GM19324 (cell line): ENCODE results near the gene KAZALD1.

ENCODE experiments used
- ATAC-seq: cut with Tn5 transposase; IDR thresholded peaks from one replicate; pipeline ENCODE4 v1.9.1; 2021; ENCODE audit warnings: mild to moderate bottlenecking, moderate library complexity; ENCODE audit not compliant: unreplicated experiment, low FRiP score

KAZALD1 gene

DNA sequence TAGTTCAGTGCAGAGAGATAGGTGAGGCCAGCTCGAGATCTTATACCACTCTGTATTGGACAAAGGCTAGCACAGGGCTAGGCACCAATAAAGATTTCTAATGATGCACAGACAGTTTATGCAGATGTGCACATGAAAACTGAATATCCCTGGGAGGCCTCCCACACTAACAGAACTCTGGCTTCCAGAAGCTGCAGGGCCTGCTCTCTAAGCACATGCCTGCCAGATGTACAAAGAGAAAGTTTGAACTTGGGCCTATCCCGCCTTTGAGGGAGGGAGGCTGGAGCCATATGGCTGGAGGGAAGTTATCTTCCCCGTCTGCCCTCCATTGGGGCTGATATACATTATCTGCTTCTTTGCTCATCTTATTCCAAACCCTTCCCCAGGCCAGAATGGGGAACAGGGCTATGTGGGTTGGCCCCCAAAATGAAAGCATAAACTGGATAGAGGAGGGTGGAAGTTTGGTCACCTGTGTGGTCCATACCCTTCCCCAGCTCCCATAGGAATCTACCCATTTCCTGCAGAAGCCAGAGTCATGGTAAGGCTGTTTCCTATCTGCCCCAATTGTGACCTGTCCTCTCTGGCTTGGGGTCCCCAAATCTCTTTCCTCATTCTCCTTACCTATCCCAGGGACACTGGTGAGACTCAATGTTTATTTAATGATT lies 3.8 kb downstream of the KAZALD1 start:
- ATAC-seq, result no peak

- ATAC-seq, result no peak
These were observed 4.5 kb downstream of the KAZALD1 start for GRCh38 chr10:101066146-101066895.

DNA sequence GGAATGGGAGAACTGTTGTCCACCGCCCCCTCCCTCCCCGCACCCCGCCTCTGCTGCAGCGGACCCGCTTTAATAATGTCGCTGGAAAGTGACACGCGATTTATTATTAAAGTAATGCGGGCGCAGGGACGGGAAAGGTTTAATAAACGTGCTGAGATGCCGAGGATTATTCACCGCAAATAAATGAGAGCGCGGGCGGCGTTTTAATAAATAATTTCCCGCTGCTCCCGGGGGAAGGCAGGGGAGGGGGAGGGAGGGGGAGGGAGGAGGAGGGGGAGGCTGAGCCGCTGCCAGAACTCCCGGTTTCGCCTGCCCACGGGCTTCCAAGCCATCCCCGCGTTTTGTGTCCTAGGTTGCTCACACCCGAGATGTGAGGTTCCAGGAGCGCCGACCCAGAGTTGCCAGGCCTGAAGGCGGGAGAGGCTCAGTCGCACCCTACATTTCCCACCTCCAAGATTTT lies 5.1 kb downstream of the KAZALD1 start:
- no peak for ATAC-seq

DNA sequence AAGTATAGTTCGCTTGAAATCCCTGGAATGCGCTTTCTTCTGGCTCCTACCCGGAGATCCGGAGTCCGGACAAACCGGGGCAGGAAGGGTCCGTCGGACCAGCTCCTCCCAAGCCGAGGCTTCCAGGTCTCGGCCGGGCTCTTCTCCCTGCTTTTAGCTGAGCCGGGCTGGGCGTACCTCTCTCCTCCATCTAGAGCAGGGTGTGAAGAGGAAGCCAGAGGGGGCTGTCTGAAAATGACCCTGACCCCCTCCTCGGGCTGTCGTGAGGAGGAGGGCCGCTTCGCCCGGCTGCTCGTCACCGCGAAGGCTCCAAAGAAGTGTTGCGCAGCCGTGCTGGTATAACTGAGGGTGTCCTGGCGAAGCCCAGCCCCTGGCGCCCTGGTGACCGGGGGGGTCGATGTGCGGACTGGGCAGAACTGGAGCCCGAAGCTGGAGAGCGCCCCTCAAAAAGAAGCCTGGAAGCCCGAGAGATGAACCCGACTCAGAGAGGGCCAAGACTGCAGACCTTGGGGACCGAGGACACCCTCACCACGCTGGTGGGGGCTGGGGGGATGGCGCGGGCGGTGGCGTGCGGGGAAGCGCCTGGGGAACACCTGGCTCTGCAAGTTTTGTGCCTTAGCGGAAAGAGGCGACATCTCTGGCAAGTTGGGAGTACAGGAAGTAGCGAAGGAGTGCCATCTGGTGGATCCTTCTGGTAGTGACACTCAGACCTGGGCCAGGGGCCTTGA lies 5.7 kb downstream of the KAZALD1 start:
- no peak for ATAC-seq

DNA sequence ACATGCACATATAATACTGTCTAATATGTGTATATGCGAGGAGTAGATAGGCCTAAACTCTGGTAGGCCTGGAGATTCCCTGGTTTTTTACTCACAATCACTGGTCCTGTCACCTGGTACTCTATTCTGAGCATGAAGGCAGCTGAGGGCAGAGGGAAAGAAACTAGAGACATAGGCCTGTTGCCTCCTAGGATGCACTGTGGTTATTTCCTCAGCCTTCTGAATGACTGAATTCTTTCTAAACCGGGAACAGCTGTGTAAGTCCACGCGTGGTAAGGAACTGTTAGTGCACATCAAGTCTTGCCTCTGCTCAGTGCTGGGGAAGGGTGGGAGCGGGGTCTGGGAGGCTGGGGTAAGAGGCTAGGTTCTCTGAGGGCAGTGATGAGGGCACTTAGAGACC lies 7.7 kb downstream of the KAZALD1 start:
- ATAC-seq, result no peak

DNA sequence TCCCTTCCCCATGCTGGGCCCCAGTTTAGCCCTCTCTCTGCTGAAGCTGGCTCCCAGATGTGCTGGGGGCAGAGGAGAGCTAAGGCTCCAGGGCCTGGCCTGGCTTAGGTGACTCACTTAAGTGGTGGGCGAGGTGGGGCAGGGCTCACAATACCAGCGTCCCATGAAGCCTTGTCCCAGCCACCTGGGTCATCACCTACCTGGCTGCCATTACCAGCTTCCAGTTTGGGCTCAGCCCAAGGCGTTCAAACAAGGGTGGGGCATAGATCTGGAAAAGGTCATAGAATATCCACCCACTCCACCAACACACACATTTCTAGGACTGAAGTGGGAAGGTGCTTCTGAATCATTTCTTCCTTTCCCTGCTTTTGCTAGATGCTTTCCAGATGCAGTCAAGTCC lies 8.3 kb downstream of the KAZALD1 start:
- no peak for ATAC-seq

DNA sequence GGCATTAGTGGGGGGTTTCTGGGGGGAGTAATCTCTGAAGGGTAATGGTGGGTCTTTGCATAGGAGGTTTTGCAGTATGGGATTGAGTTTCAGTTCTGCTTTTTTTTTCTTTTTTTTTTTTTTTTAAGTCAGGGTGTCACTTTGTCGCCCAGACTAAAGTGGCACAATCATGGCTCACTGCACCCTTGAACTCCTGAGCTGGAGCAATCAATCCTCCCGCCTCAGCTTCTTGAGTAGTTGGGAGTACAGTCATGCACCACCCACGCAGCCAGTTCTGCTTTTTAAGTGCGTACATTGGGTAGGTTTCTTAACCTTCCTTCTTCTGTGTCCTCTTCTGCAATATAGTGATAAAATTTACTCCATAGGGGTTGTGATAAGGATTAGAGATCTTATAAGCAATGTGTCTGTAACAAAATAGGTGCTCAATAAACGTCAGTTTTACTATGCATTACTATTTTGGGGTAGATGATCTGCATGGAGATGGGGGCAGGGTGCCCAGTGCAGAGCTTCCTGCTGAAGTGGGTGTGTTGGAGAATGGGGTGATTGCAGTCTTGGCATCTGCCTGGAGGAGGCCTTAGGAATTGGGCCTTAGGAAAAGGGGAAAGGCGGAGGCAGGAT lies 9.6 kb downstream of the KAZALD1 start:
- ATAC-seq, result no peak

DNA sequence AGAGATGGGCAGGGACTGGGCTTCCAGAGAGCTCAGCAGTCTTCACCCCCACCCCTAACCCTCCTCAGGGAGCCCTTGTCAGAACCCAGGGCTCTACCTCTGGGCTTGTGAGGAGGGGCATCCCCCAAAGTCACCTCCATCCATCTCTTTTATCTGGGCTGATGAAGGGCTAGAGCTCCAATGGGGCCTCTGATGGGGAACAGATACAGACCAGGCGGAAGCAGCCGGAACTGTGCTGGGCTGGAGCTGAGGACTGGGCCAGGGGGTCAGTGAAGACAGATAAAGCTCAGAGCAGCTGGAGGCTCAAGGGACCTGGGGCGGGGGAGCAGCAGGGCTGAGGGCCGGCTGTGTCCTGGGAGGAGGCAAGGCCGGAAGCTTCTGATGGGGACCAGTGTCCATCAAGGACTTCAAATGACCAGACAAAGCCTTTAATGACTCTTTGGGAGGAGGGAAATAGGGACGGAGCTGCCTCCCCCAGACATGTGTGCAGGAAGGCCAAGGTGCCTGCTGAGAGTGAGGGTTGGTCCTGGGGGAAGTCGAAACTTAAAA lies 10.2 kb downstream of the KAZALD1 start:
- ATAC-seq, result no peak

DNA sequence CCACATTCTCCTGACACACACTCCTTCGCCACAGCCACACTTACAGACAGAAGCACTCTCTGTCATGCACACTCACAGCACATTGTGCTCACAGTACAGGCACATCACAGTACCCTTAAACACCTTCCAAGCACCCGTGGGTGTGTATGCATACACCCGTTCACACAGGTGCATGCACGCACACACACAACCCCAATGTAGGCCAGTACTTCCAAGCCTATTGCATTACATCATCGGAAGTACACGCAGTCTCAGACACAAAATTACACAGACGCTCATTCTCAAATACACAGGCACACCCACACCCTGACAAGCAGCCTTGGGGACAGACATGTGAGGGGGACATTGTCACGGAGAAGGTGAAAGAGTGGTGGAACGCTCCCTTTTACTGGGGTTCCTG lies 11.1 kb downstream of the KAZALD1 start:
- no peak for ATAC-seq

DNA sequence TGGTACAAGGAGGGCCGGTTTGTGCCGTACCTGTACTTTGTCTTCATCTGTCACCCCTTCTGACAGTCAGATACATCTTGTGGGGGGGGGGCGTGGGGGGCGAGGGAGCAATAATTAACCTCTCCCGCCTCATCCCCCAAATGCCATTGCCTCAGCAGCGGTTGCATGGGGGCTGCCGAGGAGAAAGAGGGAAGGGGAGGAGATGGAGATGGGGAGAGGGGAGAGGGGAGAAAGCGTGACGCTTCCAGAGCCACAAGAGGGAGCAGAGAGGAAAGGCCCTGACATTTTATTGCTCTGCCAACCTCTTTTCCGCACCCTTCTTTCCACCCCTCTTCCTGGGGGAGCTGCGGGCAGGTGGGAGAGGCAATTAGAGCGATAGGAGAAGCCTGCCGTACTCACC lies 11.8 kb downstream of the KAZALD1 start:
- ATAC-seq, result no peak

DNA sequence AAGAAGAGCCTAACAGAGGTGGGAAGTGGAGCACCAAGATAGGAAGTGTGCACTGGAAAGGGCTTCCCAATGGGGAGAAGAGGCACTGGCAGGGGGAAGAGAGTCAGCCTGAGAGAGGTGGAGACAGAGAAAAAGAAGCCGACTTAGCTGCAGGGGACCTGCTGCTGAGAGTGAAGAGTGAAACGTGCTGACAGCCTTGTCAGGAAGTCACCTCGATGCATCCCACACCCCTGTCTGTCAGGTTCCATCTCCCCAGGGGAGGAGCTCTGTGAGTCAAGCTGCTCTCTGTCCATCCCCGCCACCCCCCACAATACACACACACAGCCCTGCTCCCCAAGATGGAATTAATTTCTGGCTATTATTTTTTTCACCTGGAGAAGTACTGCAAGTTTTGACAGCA lies 14.0 kb downstream of the KAZALD1 start:
- ATAC-seq, result no peak

- ATAC-seq, result no peak
These were observed 14.8 kb downstream of the KAZALD1 start for GRCh38 chr10:101076630-101077029.

GRCh38 chr10:101079874-101080273 lies 18.1 kb downstream of the KAZALD1 start:
- ATAC-seq, result no peak

DNA sequence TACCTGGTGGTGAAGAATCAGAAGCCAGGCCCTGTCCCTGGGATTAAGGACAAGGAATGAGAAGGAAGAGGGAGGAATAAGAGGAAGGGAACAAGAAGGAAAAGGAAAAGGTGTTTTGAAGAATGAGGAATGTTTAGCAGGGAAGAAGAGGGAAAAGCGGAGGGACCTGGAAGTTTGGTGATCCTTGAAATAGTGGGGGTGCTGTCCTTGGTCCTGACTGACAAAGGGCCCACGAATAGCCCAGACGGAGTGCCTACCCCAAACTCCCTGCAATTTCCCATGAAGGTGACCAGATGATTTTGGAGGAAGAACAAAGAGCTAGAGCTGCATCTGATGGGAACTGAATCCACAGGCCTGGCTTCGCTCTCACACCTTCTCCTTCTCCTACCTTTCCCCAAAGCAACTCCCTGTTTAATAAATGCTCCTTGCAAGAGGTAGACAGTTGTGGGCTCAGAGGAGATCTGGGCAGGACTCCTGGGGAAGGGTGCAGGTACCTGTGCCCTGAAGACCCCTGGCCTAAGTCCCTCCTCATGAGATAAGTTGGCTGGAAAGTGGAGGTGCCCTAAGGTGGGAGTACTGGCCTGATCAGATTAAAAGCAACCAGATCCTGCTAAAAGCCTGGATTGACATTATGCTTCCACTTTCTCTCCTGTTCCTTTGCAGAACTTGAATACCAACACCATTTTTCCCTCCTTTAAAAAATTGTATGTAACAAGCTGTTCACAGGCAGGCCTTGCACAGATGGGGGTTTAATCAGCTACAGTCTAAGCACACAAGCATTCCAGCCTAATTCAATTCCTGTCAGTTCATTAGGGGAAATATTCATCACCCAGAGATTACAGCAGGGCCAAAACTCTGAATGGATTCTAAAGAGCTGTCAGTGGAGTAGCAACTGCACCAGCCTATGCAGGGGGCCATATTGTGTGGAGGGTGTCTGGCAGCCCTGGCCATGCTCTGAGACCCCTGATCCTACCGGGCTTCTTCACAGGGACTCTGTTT lies 19.4 kb downstream of the KAZALD1 start:
- no peak for ATAC-seq

GRCh38 chr10:101085846-101086245 lies 24.1 kb downstream of the KAZALD1 start:
- no peak for ATAC-seq

- ATAC-seq, result no peak
These were observed 25.6 kb downstream of the KAZALD1 start for GRCh38 chr10:101087376-101087775.

- no peak for ATAC-seq
These were observed 26.2 kb downstream of the KAZALD1 start for GRCh38 chr10:101087965-101088364.

DNA sequence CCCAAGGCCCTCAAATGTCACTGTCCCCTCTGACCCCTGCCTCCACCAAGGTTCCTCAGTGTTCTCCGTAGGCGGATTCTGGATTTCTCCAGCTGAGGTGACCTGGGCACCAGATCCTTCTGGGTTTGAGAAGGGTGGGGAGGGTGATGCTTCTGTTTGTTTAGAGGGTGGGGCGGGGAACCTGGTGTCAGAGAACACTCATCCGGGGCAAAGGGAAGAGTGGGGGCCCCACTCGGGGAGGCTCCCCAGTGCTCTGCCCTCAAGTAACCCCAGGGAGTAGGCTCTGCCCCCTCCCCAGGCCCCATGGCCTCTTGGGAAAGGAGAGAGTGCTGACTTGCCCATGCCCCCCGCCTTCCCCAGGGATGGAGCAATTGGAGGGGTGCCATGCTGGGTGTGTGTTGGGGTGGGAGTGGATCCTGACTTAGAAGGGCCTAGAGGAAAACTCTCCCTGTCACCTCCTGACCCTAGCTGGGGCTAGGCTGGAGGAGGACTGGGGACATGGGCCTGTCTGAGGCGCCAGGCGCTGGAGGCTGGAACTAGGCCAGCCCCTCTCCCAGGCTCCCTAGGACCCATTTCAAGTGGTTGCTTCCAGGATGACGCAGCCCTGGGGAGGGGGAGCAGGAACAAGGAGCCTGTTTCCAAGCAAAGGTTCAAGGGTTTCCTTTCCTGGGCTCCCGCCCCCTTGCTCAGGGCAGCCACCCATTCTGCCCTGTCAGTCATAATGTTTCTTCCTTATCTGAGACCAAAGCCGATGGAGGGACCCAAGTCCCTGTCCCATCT lies 27.9 kb downstream of the KAZALD1 start:
- no peak for ATAC-seq

GRCh38 chr10:101090597-101090996 lies 28.8 kb downstream of the KAZALD1 start:
- ATAC-seq, result no peak
